K562 (cell line): ENCODE data around the gene TMEM45B. TPM values are rescaled to one million over a fixed set of nuclear protein-coding genes. Genes with fewer than 3 reads are reported as not detected.

Experiments
- ATAC-seq: fragments of 200-7000 bp; cut with Tn5 transposase; 3 replicates; pipeline ENCODE4 v1.9.1; 2020; ENCODE audit warnings: moderate library complexity
- BruUV-seq: library from RNA; stranded (reverse); fragments of 400-500 nt; replicated peaks from 2 replicates; lab custom pipeline; 2021; lab: Mats Ljungman, UMichigan
- CTCF ChIA-PET: fragments of 300-600 bp; formaldehyde crosslinking; extraction: SDS; loops from one replicate; lab custom pipeline; 2021; ENCODE audit warnings: low intra/inter-chr PET ratio; lab: Yijun Ruan, JAX
- POLR2A ChIA-PET: fragments of 300-600, 350-650 bp; sonication (Branson Sonifier 250); formaldehyde crosslinking; extraction: SDS; loops from one replicate; lab custom pipeline; 2021; ENCODE audit warnings: antibody characterized with exemption, inconsistent platforms; lab: Yijun Ruan, JAX
- DNase-seq, 4 experiments: peaks; one replicate each; pipeline versions ENCODE4 v3.0.0 to v3.0.0-alpha.2; 2011 to 2018; ENCODE audit warnings: low spot score in 3 of 4, mixed read lengths in 3 of 4; ENCODE audit errors: extremely low read depth in 1 of 4
- FAIRE-seq: peaks from 2 replicates; lab custom pipeline; 2011; peaks lifted over from hg19 to GRCh38; lab: Jason Lieb, UNC
- H2AFZ ChIP-seq: 2 replicates; pipeline ENCODE4 v1.6.0; 2011; ENCODE audit warnings: low read depth, low read length, control low read depth, inconsistent platforms
- H3K27ac ChIP-seq: fragments of 200-600 bp; 3 replicates; pipeline ENCODE4 v1.8.0; 2011; ENCODE audit warnings: low read depth, mild to moderate bottlenecking, control low read depth, inconsistent platforms, low read length, moderate library complexity, mixed read lengths; ENCODE audit errors: extremely low read depth
- H3K27me3 ChIP-seq, 2 experiments: fragments of 300-600 bp in 1 of 2; 2 replicates in 1 of 2; 3 replicates in 1 of 2; pipeline versions ENCODE4 v1.6.0 to v1.8.0; 2011; ENCODE audit warnings: inconsistent platforms in 2 of 2, low read length in 2 of 2, mild to moderate bottlenecking in 1 of 2, mixed read lengths in 1 of 2, moderate library complexity in 1 of 2; ENCODE audit not compliant: control insufficient read depth in 2 of 2, insufficient read depth in 2 of 2
- H3K36me3 ChIP-seq: fragments of 300-600 bp; 3 replicates; pipeline ENCODE4 v1.8.0; 2011; ENCODE audit warnings: mild to moderate bottlenecking, low read length, inconsistent platforms; ENCODE audit not compliant: control insufficient read depth, insufficient read depth
- H3K4me1 ChIP-seq, 2 experiments: fragments of 200-600 bp in 1 of 2; replicated peaks in 1 of 2; 2 replicates in 1 of 2; 3 replicates in 1 of 2; pipeline versions ENCODE4 v1.5.1 to v1.8.0; 2011; ENCODE audit warnings: inconsistent platforms in 2 of 2, low read length in 2 of 2, mild to moderate bottlenecking in 1 of 2, mixed read lengths in 1 of 2, moderate library complexity in 1 of 2; ENCODE audit not compliant: control insufficient read depth in 2 of 2, insufficient read depth in 2 of 2
- H3K4me2 ChIP-seq: 2 replicates; pipeline ENCODE4 v1.6.1; 2011; ENCODE audit warnings: low read length, control low read depth, inconsistent platforms, mixed read lengths; ENCODE audit not compliant: insufficient read depth
- H3K4me3 ChIP-seq: fragments of 200-600 bp; sonication (generic), shearing (Covaris generic); 2 replicates; pipeline ENCODE4 v1.5.1; 2016; ENCODE audit warnings: control low read depth, inconsistent platforms
- H3K79me2 ChIP-seq: fragments of 200-600 bp; 3 replicates; pipeline ENCODE4 v1.8.0; 2011; ENCODE audit warnings: low read length, inconsistent platforms; ENCODE audit not compliant: control insufficient read depth, insufficient read depth
- H3K9ac ChIP-seq, 2 experiments: 2 replicates each; pipeline versions ENCODE4 v1.6.0 to v1.6.1; 2011; ENCODE audit warnings: low read depth in 2 of 2, low read length in 2 of 2, control low read depth in 1 of 2, inconsistent platforms in 1 of 2, mild to moderate bottlenecking in 1 of 2, mixed read lengths in 1 of 2; ENCODE audit not compliant: insufficient read depth in 1 of 2
- H3K9me1 ChIP-seq: one replicate; pipeline ENCODE4 v1.6.0; 2011; ENCODE audit warnings: inconsistent platforms, mild to moderate bottlenecking, low read length, moderate library complexity; ENCODE audit not compliant: control insufficient read depth, insufficient read depth
- H3K9me3 ChIP-seq: replicated peaks from 2 replicates; pipeline ENCODE4 v1.5.1; 2011; ENCODE audit warnings: low read depth, low read length, inconsistent platforms; ENCODE audit not compliant: control insufficient read depth, insufficient read depth
- H4K20me1 ChIP-seq: replicated peaks from 2 replicates; pipeline ENCODE4 v1.6.1; 2011; ENCODE audit warnings: low read length, inconsistent platforms, mixed read lengths; ENCODE audit not compliant: control insufficient read depth, insufficient read depth
- NR4A1 ChIP-seq, 2 experiments: fragments of 250-450 bp in 1 of 2; fragments of 450-650 bp in 1 of 2; sonication (Bioruptor Pico) in 1 of 2; IDR thresholded peaks; 2 replicates each; pipeline versions ENCODE4 v1.4.0 to v1.6.1; 2016 to 2020; ENCODE audit warnings: mild to moderate bottlenecking in 2 of 2, missing compliant biosample characterization in 1 of 2, missing genetic modification characterization in 1 of 2, moderate library complexity in 1 of 2
- SPI1 ChIP-seq: IDR thresholded peaks from 2 replicates; pipeline ENCODE4 v1.6.1; 2011; ENCODE audit warnings: low read depth, low read length, control low read depth, borderline replicate concordance
- TCF7L2 ChIP-seq: fragments of 150-350 bp; IDR thresholded peaks from 2 replicates; pipeline ENCODE4 v1.6.1; 2016; ENCODE audit warnings: low read depth, mild to moderate bottlenecking, low read length, moderate library complexity
- ZNF436 ChIP-seq: fragments of 250-450, 450-650 bp; sonication (Bioruptor Pico); formaldehyde crosslinking; IDR thresholded peaks from 2 replicates; pipeline ENCODE4 v1.7.0; 2020; ENCODE audit warnings: mild to moderate bottlenecking
- WGBS: fragments of 100-300 bp; shearing (Covaris generic); methylation state at CpG from one replicate; pipeline ENCODE4 v1.1.6; 2016; ENCODE audit warnings: low coverage, mixed read lengths; ENCODE audit not compliant: insufficient coverage; ENCODE audit errors: missing lambda C conversion rate; 5-methylcytosine and 5-hydroxymethylcytosine counted together
- in situ Hi-C: fragments of 300-500 bp; cut with MboI; formaldehyde crosslinking; loops from 4 replicates; pipeline ENCODE4 v1.15.0; 2018; ENCODE audit warnings: inconsistent platforms, mixed read lengths
- intact Hi-C: fragments of 100-400 bp; cut with micrococcal nuclease; formaldehyde crosslinking; loops from 2 replicates; pipeline ENCODE4 v1.14.2; 2022
- polyA plus RNA-seq, 8 experiments: library from polyadenylated mRNA; depleted of rRNA in 4 of 8; stranded (reverse) in 5 of 8; unstranded in 3 of 8; fragments of >200 nt; fragmentation: Nextera tagmentation in 2 of 8; fragmentation: Illumina TruSeq in 1 of 8; extraction: Ambion mirVana in 2 of 8; extraction: Trizol in 1 of 8; gene quantifications; 2 replicates each; pipeline versions ENCODE4 v1.2.1 to v1.2.3, GENCODE V29; 2011 to 2014; ENCODE audit warnings: inconsistent platforms in 1 of 8, missing spikeins in 1 of 8
- total RNA-seq, 7 experiments: library from RNA; depleted of rRNA in 6 of 7; stranded (reverse); fragments of >200 nt in 6 of 7; fragmentation: Illumina TruSeq in 2 of 7; extraction: Trizol in 2 of 7; gene quantifications; 2 replicates each; pipeline versions ENCODE4 v1.2.1 to v1.2.3, GENCODE V29; 2011 to 2021; ENCODE audit warnings: low replicate concordance in 1 of 7
- TF ChIP-seq, protein P1 (sequence below): fragments of 150-350 bp; conservative IDR thresholded peaks from 2 replicates; pipeline ENCODE4 v1.6.1; 2014; ENCODE audit warnings: low read length

The TMEM45B gene
- total and polyA plus RNA-seq, 9 of the 15 experiments (the other 6 are each of a cell fraction or from before 2014, with no cell fraction given) = 0.07 TPM; not detected in 8

DNA sequence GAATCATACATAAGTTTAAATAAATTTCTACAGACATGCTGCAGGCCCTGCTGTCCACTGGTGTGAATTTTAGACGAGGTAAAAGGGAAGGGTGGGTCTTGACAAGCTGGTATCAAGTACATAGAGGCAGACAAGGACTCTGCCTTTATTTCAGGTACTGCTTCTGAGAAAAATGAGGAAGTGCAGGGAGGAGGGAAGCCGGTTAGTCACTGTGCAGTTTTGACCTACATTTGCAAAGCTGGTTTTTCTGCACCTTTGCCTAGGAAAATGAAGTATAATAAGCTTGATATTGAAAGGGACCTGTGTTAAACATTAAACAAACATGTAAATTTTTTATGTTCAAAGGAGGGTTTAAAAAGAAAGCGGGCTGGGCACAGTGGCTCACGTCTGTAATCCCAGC is 24.6 kb downstream of the TMEM45B start:
- intact Hi-C loops = no loop called here
- BruUV-seq = no TSS peak
- POLR2A ChIA-PET = no interaction called here

More for the DNA sequence above, 24.6 kb downstream of the TMEM45B start:
- Histone ChIP-seq H3K4me2 (no peak overlapping the region), H3K36me3 (no peaks in the 10 kb centered on the region), H3K9me3 (no peaks in the 10 kb centered on the region), H2AFZ (no peak overlapping the region), H3K27ac (no peak overlapping the region), H3K4me3 (no peak overlapping the region), H3K79me2 (no peaks in the 10 kb centered on the region), H4K20me1 (no peaks in the 10 kb centered on the region), H3K9ac (no peak overlapping the region), H3K27me3 (no peaks in the 10 kb centered on the region; a peak in 2 of 5 replicates), H3K4me1 (no peaks in the 10 kb centered on the region), H3K9me1 (no peaks in the 10 kb centered on the region)
- DNase-seq (no peak), ATAC-seq (no peak), FAIRE-seq (no peak)
- TF ChIP-seq NR4A1 (CRISPR knock-in tag; IDR thresholded peaks at IDR 0.05) (no peak), NR4A1 (tag; IDR thresholded peaks at IDR 0.05) (no peak), ZNF436 (CRISPR knock-in tag) (no peak), SPI1 (peak; percentile 98), TCF7L2 (no peak)
- TF ChIP-seq, protein P1, sequence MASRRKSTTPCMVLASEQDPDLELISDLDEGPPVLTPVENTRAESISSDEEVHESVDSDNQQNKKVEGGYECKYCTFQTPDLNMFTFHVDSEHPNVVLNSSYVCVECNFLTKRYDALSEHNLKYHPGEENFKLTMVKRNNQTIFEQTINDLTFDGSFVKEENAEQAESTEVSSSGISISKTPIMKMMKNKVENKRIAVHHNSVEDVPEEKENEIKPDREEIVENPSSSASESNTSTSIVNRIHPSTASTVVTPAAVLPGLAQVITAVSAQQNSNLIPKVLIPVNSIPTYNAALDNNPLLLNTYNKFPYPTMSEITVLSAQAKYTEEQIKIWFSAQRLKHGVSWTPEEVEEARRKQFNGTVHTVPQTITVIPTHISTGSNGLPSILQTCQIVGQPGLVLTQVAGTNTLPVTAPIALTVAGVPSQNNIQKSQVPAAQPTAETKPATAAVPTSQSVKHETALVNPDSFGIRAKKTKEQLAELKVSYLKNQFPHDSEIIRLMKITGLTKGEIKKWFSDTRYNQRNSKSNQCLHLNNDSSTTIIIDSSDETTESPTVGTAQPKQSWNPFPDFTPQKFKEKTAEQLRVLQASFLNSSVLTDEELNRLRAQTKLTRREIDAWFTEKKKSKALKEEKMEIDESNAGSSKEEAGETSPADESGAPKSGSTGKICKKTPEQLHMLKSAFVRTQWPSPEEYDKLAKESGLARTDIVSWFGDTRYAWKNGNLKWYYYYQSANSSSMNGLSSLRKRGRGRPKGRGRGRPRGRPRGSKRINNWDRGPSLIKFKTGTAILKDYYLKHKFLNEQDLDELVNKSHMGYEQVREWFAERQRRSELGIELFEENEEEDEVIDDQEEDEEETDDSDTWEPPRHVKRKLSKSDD = no peak
- WGBS = 0% methylated on average over 4 of the region's 4 CpGs
- in situ Hi-C loops = no loop called here
- CTCF ChIA-PET = no interaction called here
